Ishikawa (cell line): ENCODE data around the gene LRRC70.

Source experiments
- CEBPB ChIP-seq: IDR thresholded peaks from 2 replicates; pipeline ENCODE4 v1.6.1; 2012
- CREB1 ChIP-seq: IDR thresholded peaks from 2 replicates; pipeline ENCODE4 v1.6.1; 2012; ENCODE audit warnings: low read depth
- EGR1 ChIP-seq: IDR thresholded peaks from 2 replicates; pipeline ENCODE4 v1.6.1; 2012
- EP300 ChIP-seq: IDR thresholded peaks from 2 replicates; pipeline ENCODE4 v1.6.1; 2012; ENCODE audit warnings: borderline replicate concordance
- FOXM1 ChIP-seq: IDR thresholded peaks from 2 replicates; pipeline ENCODE4 v1.6.1; 2012; ENCODE audit warnings: low read depth, borderline replicate concordance
- NFIC ChIP-seq: IDR thresholded peaks from 2 replicates; pipeline ENCODE4 v1.6.1; 2012
- RAD21 ChIP-seq: IDR thresholded peaks from 2 replicates; pipeline ENCODE4 v1.6.1; 2012; ENCODE audit warnings: low read depth
- TAF1 ChIP-seq: IDR thresholded peaks from 2 replicates; pipeline ENCODE4 v1.6.1; 2012; ENCODE audit warnings: low read depth, mild to moderate bottlenecking
- TCF12 ChIP-seq: IDR thresholded peaks from 2 replicates; pipeline ENCODE4 v1.6.1; 2012; ENCODE audit warnings: low read depth
- TEAD4 ChIP-seq: IDR thresholded peaks from 2 replicates; pipeline ENCODE4 v1.6.1; 2012
- USF1 ChIP-seq: IDR thresholded peaks from 2 replicates; pipeline ENCODE4 v1.6.1; 2012
- YY1 ChIP-seq: IDR thresholded peaks from 2 replicates; pipeline ENCODE4 v1.6.1; 2012; ENCODE audit warnings: low read depth
- ZBTB7A ChIP-seq: IDR thresholded peaks from 2 replicates; pipeline ENCODE4 v1.6.1; 2012; ENCODE audit warnings: low read depth
- TF ChIP-seq, protein P1 (sequence below): IDR thresholded peaks from 2 replicates; pipeline ENCODE4 v1.6.1; 2012; ENCODE audit warnings: low read depth, mild to moderate bottlenecking
- TF ChIP-seq, protein P2 (sequence below): IDR thresholded peaks from 2 replicates; pipeline ENCODE4 v1.6.1; 2012

Gene LRRC70

GRCh38 chr5:62600560-62601252 lies 22.1 kb downstream of the LRRC70 start:
- TF ChIP-seq TAF1 (no peak), CEBPB (no peak), RAD21 (no peak), TEAD4 (no peak), NFIC (no peak), TCF12 (no peak), EP300 (no peak), USF1 (no peak), ZBTB7A (no peak), CREB1 (no peak), FOXM1 (no peak), EGR1 (no peak), YY1 (no peak)
- TF ChIP-seq, protein P1, sequence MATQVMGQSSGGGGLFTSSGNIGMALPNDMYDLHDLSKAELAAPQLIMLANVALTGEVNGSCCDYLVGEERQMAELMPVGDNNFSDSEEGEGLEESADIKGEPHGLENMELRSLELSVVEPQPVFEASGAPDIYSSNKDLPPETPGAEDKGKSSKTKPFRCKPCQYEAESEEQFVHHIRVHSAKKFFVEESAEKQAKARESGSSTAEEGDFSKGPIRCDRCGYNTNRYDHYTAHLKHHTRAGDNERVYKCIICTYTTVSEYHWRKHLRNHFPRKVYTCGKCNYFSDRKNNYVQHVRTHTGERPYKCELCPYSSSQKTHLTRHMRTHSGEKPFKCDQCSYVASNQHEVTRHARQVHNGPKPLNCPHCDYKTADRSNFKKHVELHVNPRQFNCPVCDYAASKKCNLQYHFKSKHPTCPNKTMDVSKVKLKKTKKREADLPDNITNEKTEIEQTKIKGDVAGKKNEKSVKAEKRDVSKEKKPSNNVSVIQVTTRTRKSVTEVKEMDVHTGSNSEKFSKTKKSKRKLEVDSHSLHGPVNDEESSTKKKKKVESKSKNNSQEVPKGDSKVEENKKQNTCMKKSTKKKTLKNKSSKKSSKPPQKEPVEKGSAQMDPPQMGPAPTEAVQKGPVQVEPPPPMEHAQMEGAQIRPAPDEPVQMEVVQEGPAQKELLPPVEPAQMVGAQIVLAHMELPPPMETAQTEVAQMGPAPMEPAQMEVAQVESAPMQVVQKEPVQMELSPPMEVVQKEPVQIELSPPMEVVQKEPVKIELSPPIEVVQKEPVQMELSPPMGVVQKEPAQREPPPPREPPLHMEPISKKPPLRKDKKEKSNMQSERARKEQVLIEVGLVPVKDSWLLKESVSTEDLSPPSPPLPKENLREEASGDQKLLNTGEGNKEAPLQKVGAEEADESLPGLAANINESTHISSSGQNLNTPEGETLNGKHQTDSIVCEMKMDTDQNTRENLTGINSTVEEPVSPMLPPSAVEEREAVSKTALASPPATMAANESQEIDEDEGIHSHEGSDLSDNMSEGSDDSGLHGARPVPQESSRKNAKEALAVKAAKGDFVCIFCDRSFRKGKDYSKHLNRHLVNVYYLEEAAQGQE = no peak
- TF ChIP-seq, protein P2, sequence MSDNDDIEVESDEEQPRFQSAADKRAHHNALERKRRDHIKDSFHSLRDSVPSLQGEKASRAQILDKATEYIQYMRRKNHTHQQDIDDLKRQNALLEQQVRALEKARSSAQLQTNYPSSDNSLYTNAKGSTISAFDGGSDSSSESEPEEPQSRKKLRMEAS = no peak

GRCh38 chr5:62603934-62604333 lies 25.3 kb downstream of the LRRC70 start:
- no peak for TF ChIP-seq EGR1
- no peak for TF ChIP-seq CREB1
- no peak for TF ChIP-seq RAD21
- TF ChIP-seq TEAD4 = no peak
- no peak for TF ChIP-seq CEBPB
- no peak for TF ChIP-seq USF1
- TF ChIP-seq TCF12 = no peak
- TF ChIP-seq ZBTB7A = no peak
- TF ChIP-seq EP300 = no peak
- no peak for TF ChIP-seq FOXM1
- TF ChIP-seq NFIC = no peak
- TF ChIP-seq, protein P2 = no peak
- TF ChIP-seq TAF1 = no peak
- TF ChIP-seq YY1 = no peak
- TF ChIP-seq, protein P1 = no peak

GRCh38 chr5:62605638-62606037 lies 27.0 kb downstream of the LRRC70 start:
- TF ChIP-seq FOXM1 (no peak), EGR1 (no peak), TAF1 (no peak), TCF12 (no peak), RAD21 (no peak), EP300 (no peak), ZBTB7A (no peak), NFIC (no peak)
- TF ChIP-seq, protein P1 = no peak
- TF ChIP-seq, protein P2 = no peak

DNA sequence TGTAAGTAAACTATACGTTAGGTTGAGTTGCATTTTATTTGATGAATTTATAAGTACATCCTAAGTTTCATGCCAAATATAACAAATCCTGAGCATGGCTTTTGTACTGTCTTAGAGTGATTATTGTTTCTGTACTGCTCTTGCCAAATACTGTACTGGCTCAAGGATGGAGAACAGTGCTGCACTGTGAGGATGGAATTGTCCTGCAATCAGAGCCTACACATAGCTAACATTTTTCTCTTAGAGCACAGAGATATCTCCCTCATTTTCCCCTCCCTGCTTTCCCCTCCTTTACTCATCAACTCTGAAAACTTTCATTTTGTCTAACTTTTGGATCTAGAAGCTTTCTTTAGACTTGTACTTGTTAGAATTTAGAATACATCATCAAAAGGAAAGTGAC lies 28.3 kb downstream of the LRRC70 start:
- TF ChIP-seq ZBTB7A (no peak), TAF1 (no peak), CREB1 (no peak), TEAD4 (no peak), YY1 (no peak), EGR1 (no peak), CEBPB (no peak), USF1 (no peak), TCF12 (no peak), RAD21 (no peak)
- TF ChIP-seq, protein P1 = no peak
- TF ChIP-seq, protein P2 = no peak
